Activated T-cell treated with anti-CD3 and anti-CD28 coated beads, Interleukin-2, amount 50 U/mL, for 24 hours (primary cell): ENCODE measurements around the gene LEF1.
A peak's percentile ranks its signal among the peaks of the same experiment; 100 is the strongest.

Experiments
- DNase-seq: peaks from one replicate; pipeline ENCODE4 v3.0.0-alpha.2; 2020
- H3K27ac Mint-ChIP-seq: 2 replicates; pipeline ENCODE4 v1.8.0; 2020; ENCODE audit warnings: mild to moderate bottlenecking, mixed read lengths
- H3K27me3 Mint-ChIP-seq: 2 replicates; pipeline ENCODE4 v1.8.0; 2020; ENCODE audit warnings: mixed read lengths
- H3K36me3 Mint-ChIP-seq: 2 replicates; pipeline ENCODE4 v1.8.0; 2020; ENCODE audit warnings: low read depth, mixed read lengths
- H3K4me1 Mint-ChIP-seq: 2 replicates; pipeline ENCODE4 v1.8.0; 2020; ENCODE audit warnings: low read depth, mixed read lengths
- H3K4me3 Mint-ChIP-seq: 2 replicates; pipeline ENCODE4 v1.8.0; 2020; ENCODE audit warnings: mild to moderate bottlenecking, moderate library complexity, mixed read lengths
- H3K9me3 Mint-ChIP-seq: 2 replicates; pipeline ENCODE4 v1.8.0; 2020; ENCODE audit warnings: mixed read lengths

Gene LEF1

GRCh38 chr4:108168671-108169523 is at the start of gene LEF1:
LEF1 (minus strand) TSS chr4:108168932; CDS start chr4:108167767, 1,165 bp downstream.
- peak; percentile 84 for DNase-seq
- H3K4me1 Mint-ChIP-seq = peaks cover 48% of the 10 kb centered on the region

GRCh38 chr4:108216510-108216909 is 47.8 kb upstream of the LEF1 start:
- Mint-ChIP-seq H3K27me3 (no peaks in the 10 kb centered on the region), H3K36me3 (no peaks in the 10 kb centered on the region), H3K9me3 (no peaks in the 10 kb centered on the region), H3K4me3 (no peak overlapping the region), H3K27ac (no peak overlapping the region), H3K4me1 (peaks cover 24% of the 10 kb centered on the region)
- no peak for DNase-seq

More at GRCh38 chr4:108168671-108169523, at the start of gene LEF1:
- no peaks in the 10 kb centered on the region for H3K9me3 Mint-ChIP-seq
- H3K27me3 Mint-ChIP-seq = peaks cover 14% of the 10 kb centered on the region
- peaks cover 38% of the 10 kb centered on the region for H3K36me3 Mint-ChIP-seq
- H3K4me3 Mint-ChIP-seq = peak within 1 kb of the TSS; percentile 98
- H3K27ac Mint-ChIP-seq = peak within 1 kb of the TSS; percentile 92

GRCh38 chr4:108215055-108215454 is 46.3 kb upstream of the LEF1 start:
- Mint-ChIP-seq H3K36me3 (no peaks in the 10 kb centered on the region), H3K4me1 (peaks cover 36% of the 10 kb centered on the region), H3K4me3 (no peak overlapping the region), H3K27me3 (no peaks in the 10 kb centered on the region), H3K27ac (no peak overlapping the region), H3K9me3 (no peaks in the 10 kb centered on the region)
- DNase-seq = no peak

- no peaks in the 10 kb centered on the region for H3K36me3 Mint-ChIP-seq
- no peak for DNase-seq
- no peak overlapping the region for H3K27ac Mint-ChIP-seq
- H3K4me3 Mint-ChIP-seq = no peak overlapping the region
- no peaks in the 10 kb centered on the region for H3K9me3 Mint-ChIP-seq
- H3K27me3 Mint-ChIP-seq = no peaks in the 10 kb centered on the region
- H3K4me1 Mint-ChIP-seq = peaks cover 38% of the 10 kb centered on the region
Observed at GRCh38 chr4:108213723-108214122, 45.0 kb upstream of the LEF1 start.

GRCh38 chr4:108213308-108213707 is 44.6 kb upstream of the LEF1 start:
- no peaks in the 10 kb centered on the region for H3K27me3 Mint-ChIP-seq
- H3K4me3 Mint-ChIP-seq = no peak overlapping the region
- H3K9me3 Mint-ChIP-seq = no peaks in the 10 kb centered on the region
- no peaks in the 10 kb centered on the region for H3K36me3 Mint-ChIP-seq
- H3K4me1 Mint-ChIP-seq = peaks cover 38% of the 10 kb centered on the region
- no peak for DNase-seq
- H3K27ac Mint-ChIP-seq = no peak overlapping the region

GRCh38 chr4:108210989-108211835 is 42.5 kb upstream of the LEF1 start:
- Mint-ChIP-seq H3K4me1 (peaks cover 38% of the 10 kb centered on the region), H3K9me3 (no peaks in the 10 kb centered on the region), H3K27me3 (no peaks in the 10 kb centered on the region)

GRCh38 chr4:108209489-108209888 is 40.8 kb upstream of the LEF1 start:
- H3K27ac Mint-ChIP-seq = no peak overlapping the region

More at GRCh38 chr4:108210989-108211835, 42.5 kb upstream of the LEF1 start:
- Mint-ChIP-seq H3K4me3 (no peak overlapping the region), H3K27ac (peak overlapping the region; percentile 60), H3K36me3 (no peaks in the 10 kb centered on the region)
- no peak for DNase-seq

GRCh38 chr4:108205859-108206258 is 37.1 kb upstream of the LEF1 start:
- Mint-ChIP-seq H3K27me3 (no peaks in the 10 kb centered on the region), H3K27ac (no peak overlapping the region), H3K4me1 (peaks cover 40% of the 10 kb centered on the region), H3K36me3 (no peaks in the 10 kb centered on the region), H3K9me3 (no peaks in the 10 kb centered on the region), H3K4me3 (no peak overlapping the region)
- DNase-seq = no peak

More at GRCh38 chr4:108209489-108209888, 40.8 kb upstream of the LEF1 start:
- no peaks in the 10 kb centered on the region for H3K27me3 Mint-ChIP-seq
- no peaks in the 10 kb centered on the region for H3K36me3 Mint-ChIP-seq
- DNase-seq = no peak
- H3K9me3 Mint-ChIP-seq = no peaks in the 10 kb centered on the region
- peaks cover 52% of the 10 kb centered on the region for H3K4me1 Mint-ChIP-seq
- H3K4me3 Mint-ChIP-seq = no peak overlapping the region

GRCh38 chr4:108204518-108204917 is 35.8 kb upstream of the LEF1 start:
- Mint-ChIP-seq H3K4me1 (peaks cover 29% of the 10 kb centered on the region), H3K4me3 (no peak overlapping the region), H3K36me3 (no peaks in the 10 kb centered on the region), H3K27me3 (no peaks in the 10 kb centered on the region), H3K9me3 (no peaks in the 10 kb centered on the region), H3K27ac (peak overlapping the region; percentile 51)
- no peak for DNase-seq

- DNase-seq = no peak
- Mint-ChIP-seq H3K27ac (no peak overlapping the region), H3K4me3 (no peak overlapping the region), H3K9me3 (no peaks in the 10 kb centered on the region), H3K27me3 (no peaks in the 10 kb centered on the region), H3K4me1 (peaks cover 27% of the 10 kb centered on the region), H3K36me3 (no peaks in the 10 kb centered on the region)
Observed at GRCh38 chr4:108203377-108203776, 34.6 kb upstream of the LEF1 start.

- peaks cover 27% of the 10 kb centered on the region for H3K4me1 Mint-ChIP-seq
- no peak for DNase-seq
- H3K36me3 Mint-ChIP-seq = no peaks in the 10 kb centered on the region
- no peak overlapping the region for H3K27ac Mint-ChIP-seq
- H3K4me3 Mint-ChIP-seq = no peak overlapping the region
- no peaks in the 10 kb centered on the region for H3K9me3 Mint-ChIP-seq
- no peaks in the 10 kb centered on the region for H3K27me3 Mint-ChIP-seq
Observed at GRCh38 chr4:108201774-108202173, 33.0 kb upstream of the LEF1 start.

GRCh38 chr4:108199881-108200280 is 31.1 kb upstream of the LEF1 start:
- Mint-ChIP-seq H3K4me1 (peaks cover 17% of the 10 kb centered on the region), H3K9me3 (no peaks in the 10 kb centered on the region), H3K4me3 (no peak overlapping the region), H3K27me3 (no peaks in the 10 kb centered on the region), H3K36me3 (no peaks in the 10 kb centered on the region), H3K27ac (no peak overlapping the region)
- DNase-seq = no peak

- Mint-ChIP-seq H3K27ac (no peak overlapping the region), H3K4me1 (peaks cover 15% of the 10 kb centered on the region), H3K4me3 (no peak overlapping the region), H3K27me3 (no peaks in the 10 kb centered on the region), H3K9me3 (no peaks in the 10 kb centered on the region), H3K36me3 (no peaks in the 10 kb centered on the region)
- no peak for DNase-seq
Observed at GRCh38 chr4:108193886-108194672, 25.3 kb upstream of the LEF1 start.

GRCh38 chr4:108192935-108193334 is 24.2 kb upstream of the LEF1 start:
- no peak for DNase-seq
- Mint-ChIP-seq H3K9me3 (no peaks in the 10 kb centered on the region), H3K4me3 (no peak overlapping the region), H3K27ac (no peak overlapping the region), H3K36me3 (no peaks in the 10 kb centered on the region), H3K27me3 (no peaks in the 10 kb centered on the region), H3K4me1 (peaks cover 15% of the 10 kb centered on the region)
